Measurements from ENCODE around the gene CNNM3.
A peak's percentile ranks its signal among the peaks of the same experiment; 100 is the strongest.

The CNNM3 gene

DNA sequence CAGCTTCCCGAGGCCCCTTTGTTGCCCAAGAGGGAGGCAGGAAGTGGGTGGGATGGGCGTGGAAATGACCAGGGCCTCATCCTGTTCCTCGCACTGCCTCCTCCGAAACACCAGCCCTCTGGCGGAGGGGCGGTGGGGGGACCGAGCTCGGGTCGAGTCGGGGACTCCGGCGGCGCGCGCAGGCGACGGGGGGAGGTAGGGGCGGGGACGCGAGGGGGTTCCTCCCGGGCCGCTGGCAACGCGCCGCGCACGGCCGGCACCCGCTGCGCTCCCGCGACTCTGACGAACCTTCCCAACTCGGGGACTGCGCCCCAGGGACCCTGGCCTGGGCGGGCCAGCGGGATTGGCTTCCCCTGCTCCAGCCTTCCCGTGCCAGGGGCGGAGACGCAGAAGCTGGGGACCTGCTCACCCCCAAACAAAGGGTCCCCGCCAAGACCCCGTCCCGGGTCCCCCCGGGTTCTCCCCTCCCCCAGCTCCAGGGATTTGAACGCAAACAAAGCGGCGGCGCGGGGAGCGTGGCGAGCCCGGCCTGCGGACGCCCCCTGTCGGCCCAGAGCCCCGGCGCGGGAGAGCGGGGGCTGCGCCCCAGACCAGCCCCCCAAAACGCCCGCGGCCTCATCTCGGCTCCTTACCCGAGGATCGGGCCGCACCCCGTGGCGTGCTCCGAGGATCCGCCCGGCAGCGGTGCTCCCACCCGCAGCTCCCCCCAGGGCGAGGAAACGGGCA, 52.6 kb downstream of the CNNM3 start (continued):
- TF ChIP-seq ZFP41 (tag by site-specific recombination; IDR thresholded peaks at IDR 0.05; ENCODE audit: borderline replicate concordance) (no peak), ZFP37 (tag by site-specific recombination; IDR thresholded peaks at IDR 0.05) (no peak), ZNF423 (tag by site-specific recombination; IDR thresholded peaks at IDR 0.05) (peak; percentile 59), ZBTB8A (tag by site-specific recombination; IDR thresholded peaks at IDR 0.05) (peak; percentile 75; the same call in 1 of the 2 replicates), GLIS1 (tag by site-specific recombination; IDR thresholded peaks at IDR 0.05) (peak; percentile 16; the same call in 1 of the 2 replicates), ZNF221 (tag by site-specific recombination; IDR thresholded peaks at IDR 0.05; ENCODE audit: borderline replicate concordance) (no peak), ZNF473 (tag by site-specific recombination; IDR thresholded peaks at IDR 0.05) (no peak), RBAK (tag by site-specific recombination; IDR thresholded peaks at IDR 0.05) (no peak), KLF1 (tag by site-specific recombination; IDR thresholded peaks at IDR 0.05) (no peak), ZSCAN30 (tag by site-specific recombination; IDR thresholded peaks at IDR 0.05) (no peak), GFI1B (tag by site-specific recombination; IDR thresholded peaks at IDR 0.05) (no peak), ZNF560 (tag by site-specific recombination; IDR thresholded peaks at IDR 0.05; ENCODE audit: borderline replicate concordance) (no peak), ZNF600 (tag by site-specific recombination; IDR thresholded peaks at IDR 0.05) (no peak), ZXDB (tag by site-specific recombination; IDR thresholded peaks at IDR 0.05) (peak; percentile 42), MYNN (tag by site-specific recombination; IDR thresholded peaks at IDR 0.05; ENCODE audit: borderline replicate concordance) (no peak), ZNF391 (tag by site-specific recombination; IDR thresholded peaks at IDR 0.05; ENCODE audit: borderline replicate concordance, low read depth) (no peak), SCRT2 (tag by site-specific recombination; IDR thresholded peaks at IDR 0.05) (no peak), ZNF830 (tag by site-specific recombination; IDR thresholded peaks at IDR 0.05; ENCODE audit: low read depth) (no peak), ZNF350 (tag by site-specific recombination; IDR thresholded peaks at IDR 0.05) (no peak), ZBTB20 (tag by site-specific recombination; IDR thresholded peaks at IDR 0.05) (peak; percentile 87; the same call in 1 of the 2 replicates), ZNF610 (tag by site-specific recombination; IDR thresholded peaks at IDR 0.05; ENCODE audit: borderline replicate concordance) (no peak), ZNF121 (tag by site-specific recombination; IDR thresholded peaks at IDR 0.05) (no peak), ZNF37A (tag by site-specific recombination; IDR thresholded peaks at IDR 0.05) (no peak), ZNF510 (tag by site-specific recombination; IDR thresholded peaks at IDR 0.05; ENCODE audit: insufficient replicate concordance) (no peak), GLIS2 (tag by site-specific recombination; IDR thresholded peaks at IDR 0.05) (peak; percentile 42), ZNF654 (tag by site-specific recombination; IDR thresholded peaks at IDR 0.05; ENCODE audit: low read depth) (no peak), ZNF302 (tag by site-specific recombination; IDR thresholded peaks at IDR 0.05; ENCODE audit: low read depth) (no peak), ZFHX2 (tag by site-specific recombination; conservative IDR thresholded peaks at IDR 0.05) (peak; percentile 44)
- TF ChIP-seq, protein P1, sequence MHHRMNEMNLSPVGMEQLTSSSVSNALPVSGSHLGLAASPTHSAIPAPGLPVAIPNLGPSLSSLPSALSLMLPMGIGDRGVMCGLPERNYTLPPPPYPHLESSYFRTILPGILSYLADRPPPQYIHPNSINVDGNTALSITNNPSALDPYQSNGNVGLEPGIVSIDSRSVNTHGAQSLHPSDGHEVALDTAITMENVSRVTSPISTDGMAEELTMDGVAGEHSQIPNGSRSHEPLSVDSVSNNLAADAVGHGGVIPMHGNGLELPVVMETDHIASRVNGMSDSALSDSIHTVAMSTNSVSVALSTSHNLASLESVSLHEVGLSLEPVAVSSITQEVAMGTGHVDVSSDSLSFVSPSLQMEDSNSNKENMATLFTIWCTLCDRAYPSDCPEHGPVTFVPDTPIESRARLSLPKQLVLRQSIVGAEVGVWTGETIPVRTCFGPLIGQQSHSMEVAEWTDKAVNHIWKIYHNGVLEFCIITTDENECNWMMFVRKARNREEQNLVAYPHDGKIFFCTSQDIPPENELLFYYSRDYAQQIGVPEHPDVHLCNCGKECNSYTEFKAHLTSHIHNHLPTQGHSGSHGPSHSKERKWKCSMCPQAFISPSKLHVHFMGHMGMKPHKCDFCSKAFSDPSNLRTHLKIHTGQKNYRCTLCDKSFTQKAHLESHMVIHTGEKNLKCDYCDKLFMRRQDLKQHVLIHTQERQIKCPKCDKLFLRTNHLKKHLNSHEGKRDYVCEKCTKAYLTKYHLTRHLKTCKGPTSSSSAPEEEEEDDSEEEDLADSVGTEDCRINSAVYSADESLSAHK (tag by site-specific recombination; IDR thresholded peaks at IDR 0.05): no peak
- TF ChIP-seq, protein P2, sequence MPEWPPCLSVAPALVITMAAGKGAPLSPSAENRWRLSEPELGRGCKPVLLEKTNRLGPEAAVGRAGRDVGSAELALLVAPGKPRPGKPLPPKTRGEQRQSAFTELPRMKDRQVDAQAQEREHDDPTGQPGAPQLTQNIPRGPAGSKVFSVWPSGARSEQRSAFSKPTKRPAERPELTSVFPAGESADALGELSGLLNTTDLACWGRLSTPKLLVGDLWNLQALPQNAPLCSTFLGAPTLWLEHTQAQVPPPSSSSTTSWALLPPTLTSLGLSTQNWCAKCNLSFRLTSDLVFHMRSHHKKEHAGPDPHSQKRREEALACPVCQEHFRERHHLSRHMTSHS (tag by site-specific recombination; IDR thresholded peaks at IDR 0.05): no peak
- TF ChIP-seq, protein P3, sequence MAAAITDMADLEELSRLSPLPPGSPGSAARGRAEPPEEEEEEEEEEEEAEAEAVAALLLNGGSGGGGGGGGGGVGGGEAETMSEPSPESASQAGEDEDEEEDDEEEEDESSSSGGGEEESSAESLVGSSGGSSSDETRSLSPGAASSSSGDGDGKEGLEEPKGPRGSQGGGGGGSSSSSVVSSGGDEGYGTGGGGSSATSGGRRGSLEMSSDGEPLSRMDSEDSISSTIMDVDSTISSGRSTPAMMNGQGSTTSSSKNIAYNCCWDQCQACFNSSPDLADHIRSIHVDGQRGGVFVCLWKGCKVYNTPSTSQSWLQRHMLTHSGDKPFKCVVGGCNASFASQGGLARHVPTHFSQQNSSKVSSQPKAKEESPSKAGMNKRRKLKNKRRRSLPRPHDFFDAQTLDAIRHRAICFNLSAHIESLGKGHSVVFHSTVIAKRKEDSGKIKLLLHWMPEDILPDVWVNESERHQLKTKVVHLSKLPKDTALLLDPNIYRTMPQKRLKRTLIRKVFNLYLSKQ (tag by site-specific recombination; IDR thresholded peaks at IDR 0.05; ENCODE audit: borderline replicate concordance): no peak
- TF ChIP-seq, protein P4, sequence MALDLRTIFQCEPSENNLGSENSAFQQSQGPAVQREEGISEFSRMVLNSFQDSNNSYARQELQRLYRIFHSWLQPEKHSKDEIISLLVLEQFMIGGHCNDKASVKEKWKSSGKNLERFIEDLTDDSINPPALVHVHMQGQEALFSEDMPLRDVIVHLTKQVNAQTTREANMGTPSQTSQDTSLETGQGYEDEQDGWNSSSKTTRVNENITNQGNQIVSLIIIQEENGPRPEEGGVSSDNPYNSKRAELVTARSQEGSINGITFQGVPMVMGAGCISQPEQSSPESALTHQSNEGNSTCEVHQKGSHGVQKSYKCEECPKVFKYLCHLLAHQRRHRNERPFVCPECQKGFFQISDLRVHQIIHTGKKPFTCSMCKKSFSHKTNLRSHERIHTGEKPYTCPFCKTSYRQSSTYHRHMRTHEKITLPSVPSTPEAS (tag by site-specific recombination; IDR thresholded peaks at IDR 0.05): no peak
- TF ChIP-seq, protein P5, sequence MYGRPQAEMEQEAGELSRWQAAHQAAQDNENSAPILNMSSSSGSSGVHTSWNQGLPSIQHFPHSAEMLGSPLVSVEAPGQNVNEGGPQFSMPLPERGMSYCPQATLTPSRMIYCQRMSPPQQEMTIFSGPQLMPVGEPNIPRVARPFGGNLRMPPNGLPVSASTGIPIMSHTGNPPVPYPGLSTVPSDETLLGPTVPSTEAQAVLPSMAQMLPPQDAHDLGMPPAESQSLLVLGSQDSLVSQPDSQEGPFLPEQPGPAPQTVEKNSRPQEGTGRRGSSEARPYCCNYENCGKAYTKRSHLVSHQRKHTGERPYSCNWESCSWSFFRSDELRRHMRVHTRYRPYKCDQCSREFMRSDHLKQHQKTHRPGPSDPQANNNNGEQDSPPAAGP (tag by site-specific recombination; IDR thresholded peaks at IDR 0.05): peak; percentile 36; the same call in 1 of the 2 replicates
